Stimulated activated naive CD4-positive, alpha-beta T cell treated with Interleukin-2 at 50 U/mL for 16 hours (primary cell): ENCODE measurements around the gene ESPN.
"Not testable (repeated sequence)": the region's sequence is repeated elsewhere in the genome, so short reads cannot be mapped to it uniquely, and the experiment has no call there.

ENCODE experiments used
- DNase-seq: peaks from one replicate; lab custom pipeline; 2025; lab: John Stamatoyannopoulos, UW

ESPN gene

GRCh38 chr1:6424619-6425593 is at the start of gene ESPN:
TSS of gene ESPN (plus strand) at chr1:6424776. CDS start at chr1:6424956, 180 bp downstream.
- no peak for DNase-seq

GRCh38 chr1:6378096-6378746 is 46.4 kb upstream of the ESPN start:
- no peak for DNase-seq

- no peak for DNase-seq
Observed at GRCh38 chr1:6380037-6380436, 44.5 kb upstream of the ESPN start.

GRCh38 chr1:6384135-6384534 is 40.4 kb upstream of the ESPN start:
- DNase-seq, result no peak

GRCh38 chr1:6384962-6385361 is 39.6 kb upstream of the ESPN start:
- DNase-seq, result no peak

GRCh38 chr1:6385488-6386191 is 38.9 kb upstream of the ESPN start:
- DNase-seq, result no peak

GRCh38 chr1:6386371-6386949 is 38.1 kb upstream of the ESPN start:
- DNase-seq, result no peak

- no peak for DNase-seq
Observed at GRCh38 chr1:6389971-6390370, 34.6 kb upstream of the ESPN start.

- no peak for DNase-seq
Observed at GRCh38 chr1:6391951-6392808, 32.4 kb upstream of the ESPN start.

GRCh38 chr1:6392809-6393399 is 31.7 kb upstream of the ESPN start:
- no peak for DNase-seq

GRCh38 chr1:6393400-6394187 is 31.0 kb upstream of the ESPN start, which contains the start of gene ACOT7:
TSS of gene ACOT7 (minus strand) at chr1:6393767. CDS start at chr1:6393399, 368 bp downstream.
- DNase-seq, result peak; percentile 92

- not testable (repeated sequence) for DNase-seq
Observed at GRCh38 chr1:6395130-6395529, 29.4 kb upstream of the ESPN start.

GRCh38 chr1:6395781-6396244 is 28.8 kb upstream of the ESPN start:
- DNase-seq, result not testable (repeated sequence)

GRCh38 chr1:6396998-6397397 is 27.6 kb upstream of the ESPN start:
- DNase-seq, result no peak

GRCh38 chr1:6397844-6398441 is 26.6 kb upstream of the ESPN start:
- no peak for DNase-seq

GRCh38 chr1:6399294-6399693 is 25.3 kb upstream of the ESPN start:
- no peak for DNase-seq

- DNase-seq, result no peak
Observed at GRCh38 chr1:6401673-6402072, 22.9 kb upstream of the ESPN start.

GRCh38 chr1:6408023-6408422 is 16.6 kb upstream of the ESPN start:
- DNase-seq, result no peak

- no peak for DNase-seq
Observed at GRCh38 chr1:6409053-6409452, 15.5 kb upstream of the ESPN start.
